Glomerular visceral epithelial cell (primary cell): ENCODE results near the gene INKA2.
A peak's percentile ranks its signal among the peaks of the same experiment; 100 is the strongest.

ENCODE experiments used
- DNase-seq: peaks from one replicate; pipeline ENCODE4 v3.0.0-alpha.2; 2016; ENCODE audit errors: extremely low spot score

INKA2 gene

DNA sequence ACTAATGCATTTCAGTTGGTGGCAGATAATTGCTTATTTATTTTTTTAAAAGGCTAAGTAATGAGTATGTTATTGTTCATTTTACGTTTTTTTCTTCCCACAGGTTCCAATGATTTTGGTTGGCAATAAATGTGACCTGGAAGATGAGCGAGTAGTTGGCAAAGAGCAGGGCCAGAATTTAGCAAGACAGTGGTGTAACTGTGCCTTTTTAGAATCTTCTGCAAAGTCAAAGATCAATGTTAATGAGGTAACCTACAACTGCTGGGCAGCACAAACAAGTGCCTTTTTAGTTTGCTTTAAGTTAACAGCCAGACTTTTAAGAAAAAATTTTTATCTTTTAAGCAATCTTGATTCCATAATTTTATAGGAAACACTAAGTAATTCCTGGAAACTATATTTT is 35.0 kb downstream of the INKA2 start:
- no peak for DNase-seq

DNA sequence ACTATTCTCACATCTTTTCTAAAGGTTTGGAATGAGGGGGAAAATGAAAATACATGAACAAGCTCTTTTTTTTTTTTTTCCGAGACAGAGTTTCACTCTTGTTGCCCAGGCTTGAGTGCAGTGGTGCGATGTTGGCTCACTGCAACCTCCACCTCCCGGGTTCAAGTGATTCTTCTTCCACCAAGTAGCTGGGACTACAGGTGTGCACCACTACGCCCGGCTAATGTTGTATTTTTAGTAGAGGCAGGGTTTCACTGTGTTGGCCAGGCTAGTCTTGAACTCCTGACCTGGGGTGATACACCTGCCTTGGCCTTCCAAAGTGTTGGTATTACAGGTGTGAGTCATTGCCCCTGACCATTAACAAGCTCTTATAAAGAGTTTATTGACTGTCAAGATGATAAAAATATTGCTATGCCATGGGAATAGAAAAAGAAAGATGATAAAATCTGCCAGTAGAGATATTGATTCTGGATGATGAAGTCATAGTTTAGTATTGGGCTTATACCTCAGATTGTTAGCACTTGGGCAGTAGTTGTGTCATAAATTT is 36.6 kb downstream of the INKA2 start:
- DNase-seq = no peak

DNA sequence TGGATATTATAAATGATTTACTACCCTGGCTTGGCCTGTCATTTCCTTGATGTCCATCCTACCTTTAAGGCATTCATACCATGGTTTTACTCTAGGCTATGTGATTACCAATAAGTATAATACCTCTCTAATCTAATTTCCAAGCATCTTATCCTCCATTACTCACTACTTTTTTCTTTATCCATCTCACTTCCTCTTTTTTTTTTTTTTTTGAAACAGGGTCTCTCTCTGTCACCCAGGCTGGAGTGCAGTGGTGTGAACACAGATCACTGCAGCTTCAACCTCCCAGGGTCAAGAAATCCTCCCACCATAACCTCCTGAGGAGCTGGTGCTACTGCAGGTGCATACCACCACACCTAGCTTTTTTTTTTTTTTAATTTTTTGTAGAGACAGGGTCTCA is 39.9 kb downstream of the INKA2 start:
- no peak for DNase-seq

DNA sequence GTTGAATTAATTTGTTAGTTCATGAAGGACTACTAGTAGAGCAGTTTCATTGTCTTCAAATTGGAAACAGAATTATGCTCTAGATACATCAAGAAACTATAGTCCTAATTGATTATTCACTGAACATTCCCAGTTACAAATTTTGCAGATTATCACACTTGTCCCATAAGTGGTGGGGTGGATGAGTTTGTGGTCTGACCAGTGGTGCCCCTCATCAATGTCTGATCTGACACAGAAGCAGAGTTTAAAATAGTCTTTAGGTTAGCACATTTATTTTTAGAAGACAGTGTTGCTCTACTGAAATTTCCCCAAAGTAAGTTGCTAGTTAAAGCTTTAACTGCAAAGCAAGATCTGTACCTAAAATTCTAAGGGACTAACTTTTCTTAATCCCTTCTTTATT is 42.9 kb downstream of the INKA2 start:
- no peak for DNase-seq

DNA sequence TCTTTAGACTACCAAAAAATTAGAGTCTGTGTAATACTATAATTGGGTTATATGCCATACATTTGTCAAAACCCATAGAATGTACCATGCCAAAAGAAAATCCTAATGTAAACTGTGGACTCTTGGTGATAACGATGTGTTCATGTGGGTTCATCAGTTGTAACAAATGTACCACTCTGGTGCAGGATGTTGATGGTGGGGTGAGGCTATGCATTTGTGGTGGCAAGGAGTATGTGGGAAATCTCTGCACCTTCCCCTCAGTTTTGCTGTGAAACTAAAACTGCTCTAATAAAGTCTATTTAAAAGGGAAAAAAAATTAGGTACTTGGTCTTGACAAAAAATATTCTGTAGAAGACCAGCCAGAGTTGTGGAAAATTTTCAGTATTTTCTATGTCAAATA is 43.4 kb downstream of the INKA2 start:
- no peak for DNase-seq

DNA sequence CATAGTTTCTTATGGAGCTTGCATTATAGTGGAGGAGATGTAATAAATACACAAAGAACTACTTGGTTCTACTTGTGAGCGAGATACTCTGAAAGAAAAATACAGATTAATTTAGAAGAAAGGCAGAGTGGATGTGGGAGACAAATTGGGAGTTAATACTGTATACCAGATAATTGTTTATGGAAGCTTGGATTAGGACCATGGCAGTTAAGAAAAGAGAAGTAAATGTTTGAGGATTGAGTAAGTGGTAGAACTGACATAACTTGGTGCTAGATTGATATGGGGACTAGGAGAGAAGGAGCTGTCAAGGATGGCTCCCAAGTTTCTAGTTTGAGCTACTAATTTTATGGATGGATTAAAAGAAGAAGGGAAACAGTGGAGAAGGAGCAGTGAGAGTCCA is 47.3 kb downstream of the INKA2 start:
- DNase-seq = no peak

DNA sequence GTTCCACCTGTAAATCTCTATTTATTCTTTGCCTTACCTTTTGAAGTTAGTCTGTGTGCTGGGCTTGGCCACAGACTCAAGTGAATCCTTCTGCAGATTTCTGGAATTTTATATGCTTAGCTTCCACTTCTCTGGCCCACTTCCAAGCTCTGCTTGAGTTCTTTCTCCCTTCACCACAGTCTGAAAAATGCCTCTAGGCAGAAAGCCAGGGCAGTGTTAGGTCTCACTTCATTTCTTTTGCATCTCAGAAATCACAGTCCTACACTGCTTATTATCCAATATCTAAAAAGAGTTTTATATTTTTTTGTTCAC is 48.9 kb downstream of the INKA2 start:
- peak; percentile 89 for DNase-seq
